Measurements from ENCODE around the gene NOX3. TPM values are rescaled to one million over a fixed set of nuclear protein-coding genes. Genes with fewer than 3 reads are reported as not detected.

Gene NOX3
- total RNA-seq, 3 donors from 2014 or later = not detected

GRCh38 chr6:155354167-155354566 lies 101.5 kb downstream of the NOX3 start:
- DNase-seq = no peak
- intact Hi-C loops (cut with DNase I, micrococcal nuclease) = no loop called here
- Histone ChIP-seq H3K4me3 (no peak overlapping the region), H3K36me3 (ENCODE audit: low read depth) (no peaks in the 10 kb centered on the region), H3K9me3 (peaks cover 19% of the 10 kb centered on the region), H3K4me1 (ENCODE audit: low read depth) (no peaks in the 10 kb centered on the region)
- TF ChIP-seq, protein P1, sequence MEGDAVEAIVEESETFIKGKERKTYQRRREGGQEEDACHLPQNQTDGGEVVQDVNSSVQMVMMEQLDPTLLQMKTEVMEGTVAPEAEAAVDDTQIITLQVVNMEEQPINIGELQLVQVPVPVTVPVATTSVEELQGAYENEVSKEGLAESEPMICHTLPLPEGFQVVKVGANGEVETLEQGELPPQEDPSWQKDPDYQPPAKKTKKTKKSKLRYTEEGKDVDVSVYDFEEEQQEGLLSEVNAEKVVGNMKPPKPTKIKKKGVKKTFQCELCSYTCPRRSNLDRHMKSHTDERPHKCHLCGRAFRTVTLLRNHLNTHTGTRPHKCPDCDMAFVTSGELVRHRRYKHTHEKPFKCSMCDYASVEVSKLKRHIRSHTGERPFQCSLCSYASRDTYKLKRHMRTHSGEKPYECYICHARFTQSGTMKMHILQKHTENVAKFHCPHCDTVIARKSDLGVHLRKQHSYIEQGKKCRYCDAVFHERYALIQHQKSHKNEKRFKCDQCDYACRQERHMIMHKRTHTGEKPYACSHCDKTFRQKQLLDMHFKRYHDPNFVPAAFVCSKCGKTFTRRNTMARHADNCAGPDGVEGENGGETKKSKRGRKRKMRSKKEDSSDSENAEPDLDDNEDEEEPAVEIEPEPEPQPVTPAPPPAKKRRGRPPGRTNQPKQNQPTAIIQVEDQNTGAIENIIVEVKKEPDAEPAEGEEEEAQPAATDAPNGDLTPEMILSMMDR (IDR thresholded peaks at IDR 0.05) = no peak
- no peak for ATAC-seq

DNA sequence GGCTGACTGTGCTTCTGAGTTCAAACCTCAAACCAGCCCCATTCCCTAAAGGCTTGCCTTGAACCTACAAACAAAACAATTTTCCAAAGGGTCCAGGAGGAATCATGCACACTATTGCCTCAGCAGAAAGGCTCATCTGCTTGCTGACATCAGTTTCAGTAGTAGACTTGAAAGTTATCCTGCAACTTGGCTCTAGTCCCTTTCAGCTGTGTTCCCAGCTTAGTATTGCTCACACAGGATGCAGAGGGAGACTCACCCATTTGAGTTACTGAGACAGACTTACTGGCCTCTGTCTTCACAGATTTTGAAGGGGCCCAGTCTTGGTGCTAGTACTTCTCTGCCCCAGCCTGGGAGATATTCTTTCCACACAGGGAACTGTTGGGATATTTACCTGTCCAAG lies 102.8 kb downstream of the NOX3 start:
- H3K4me1 ChIP-seq (ENCODE audit: low read depth) = no peaks in the 10 kb centered on the region
- intact Hi-C loops (cut with DNase I, micrococcal nuclease) = no loop called here
- H3K9me3 ChIP-seq = peaks cover 19% of the 10 kb centered on the region
- H3K4me3 ChIP-seq = no peak overlapping the region
- TF ChIP-seq, protein P1 (IDR thresholded peaks at IDR 0.05) = no peak
- ATAC-seq (no peak), DNase-seq (no peak)
- H3K36me3 ChIP-seq (ENCODE audit: low read depth) = no peaks in the 10 kb centered on the region

DNA sequence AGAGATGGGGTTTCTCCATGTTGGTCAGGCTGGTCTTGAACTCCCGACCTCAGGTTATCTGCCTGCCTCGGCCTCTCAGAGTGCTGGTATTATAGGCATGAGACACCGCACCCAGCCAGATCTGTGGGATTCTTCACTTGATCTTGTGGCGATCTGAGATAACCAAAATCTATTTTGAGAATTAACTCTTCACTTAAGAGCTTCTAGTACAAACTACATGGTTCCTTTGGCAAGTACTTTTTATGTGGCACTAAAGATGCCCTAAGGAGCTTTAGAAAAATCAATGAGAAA lies 103.6 kb downstream of the NOX3 start:
- intact Hi-C loops (cut with DNase I, micrococcal nuclease) = no loop called here
- TF ChIP-seq, protein P1 (IDR thresholded peaks at IDR 0.05) = no peak
- Histone ChIP-seq H3K9me3 (peaks cover 19% of the 10 kb centered on the region), H3K36me3 (ENCODE audit: low read depth) (no peaks in the 10 kb centered on the region), H3K4me1 (ENCODE audit: low read depth) (no peaks in the 10 kb centered on the region), H3K4me3 (no peak overlapping the region)
- DNase-seq (no peak), ATAC-seq (no peak)

- Histone ChIP-seq H3K9me3 (peaks cover 19% of the 10 kb centered on the region), H3K4me3 (no peak overlapping the region), H3K36me3 (ENCODE audit: low read depth) (no peaks in the 10 kb centered on the region), H3K4me1 (ENCODE audit: low read depth) (no peaks in the 10 kb centered on the region)
- intact Hi-C loops (cut with DNase I, micrococcal nuclease) = no loop called here
- TF ChIP-seq, protein P1 (IDR thresholded peaks at IDR 0.05) = no peak
- DNase-seq (no peak), ATAC-seq (no peak)
Measured at GRCh38 chr6:155351273-155352129, 104.1 kb downstream of the NOX3 start.

- H3K9me3 ChIP-seq = peaks cover 18% of the 10 kb centered on the region
- TF ChIP-seq, protein P1 (IDR thresholded peaks at IDR 0.05) = no peak
- no peak overlapping the region for H3K4me3 ChIP-seq
- H3K36me3 ChIP-seq (ENCODE audit: low read depth) = no peaks in the 10 kb centered on the region
- intact Hi-C loops (cut with DNase I, micrococcal nuclease) = no loop called here
- DNase-seq (no peak), ATAC-seq (no peak)
- H3K4me1 ChIP-seq (ENCODE audit: low read depth) = no peaks in the 10 kb centered on the region
Measured at GRCh38 chr6:155349956-155350355, 105.7 kb downstream of the NOX3 start.
